HG03196 (cell line): ENCODE data around the gene TRIM43.
"Not testable (repeated sequence)": the region's sequence is repeated elsewhere in the genome, so short reads cannot be mapped to it uniquely, and the experiment has no call there.

ENCODE experiments used
- ATAC-seq: cut with Tn5 transposase; IDR thresholded peaks from one replicate; pipeline ENCODE4 v1.9.1; 2021; ENCODE audit not compliant: unreplicated experiment

The TRIM43 gene

GRCh38 chr2:95591701-95592100 lies at the start of gene TRIM43:
TRIM43 (plus strand) TSS chr2:95592001; CDS start chr2:95594024, 2,023 bp downstream.
- ATAC-seq, result not testable (repeated sequence)

- no peak for ATAC-seq
Observed at GRCh38 chr2:95551055-95551568, 40.7 kb upstream of the TRIM43 start.

GRCh38 chr2:95552911-95553310 lies 38.9 kb upstream of the TRIM43 start:
- ATAC-seq, result no peak

- no peak for ATAC-seq
Observed at GRCh38 chr2:95569170-95569569, 22.6 kb upstream of the TRIM43 start.

GRCh38 chr2:95573866-95574265 lies 17.9 kb upstream of the TRIM43 start:
- no peak for ATAC-seq

- no peak for ATAC-seq
Observed at GRCh38 chr2:95574506-95574905, 17.3 kb upstream of the TRIM43 start.

GRCh38 chr2:95575857-95576256 lies 15.9 kb upstream of the TRIM43 start:
- ATAC-seq, result no peak

GRCh38 chr2:95578539-95578938 lies 13.3 kb upstream of the TRIM43 start:
- ATAC-seq, result no peak

GRCh38 chr2:95583545-95583944 lies 8.3 kb upstream of the TRIM43 start:
- ATAC-seq, result not testable (repeated sequence)

- not testable (repeated sequence) for ATAC-seq
Observed at GRCh38 chr2:95584321-95584720, 7.5 kb upstream of the TRIM43 start.

- not testable (repeated sequence) for ATAC-seq
Observed at GRCh38 chr2:95589777-95590536, 1.8 kb upstream of the TRIM43 start.

GRCh38 chr2:95592973-95593372 lies 1.2 kb downstream of the TRIM43 start:
- not testable (repeated sequence) for ATAC-seq

GRCh38 chr2:95595012-95595411 lies 3.2 kb downstream of the TRIM43 start:
- not testable (repeated sequence) for ATAC-seq

GRCh38 chr2:95601301-95601700 lies 9.5 kb downstream of the TRIM43 start:
- not testable (repeated sequence) for ATAC-seq

GRCh38 chr2:95602146-95602545 lies 10.3 kb downstream of the TRIM43 start:
- ATAC-seq, result not testable (repeated sequence)

GRCh38 chr2:95608356-95608755 lies 16.6 kb downstream of the TRIM43 start:
- ATAC-seq, result not testable (repeated sequence)

- not testable (repeated sequence) for ATAC-seq
Observed at GRCh38 chr2:95609764-95610163, 18.0 kb downstream of the TRIM43 start.

GRCh38 chr2:95613048-95613447 lies 21.2 kb downstream of the TRIM43 start:
- not testable (repeated sequence) for ATAC-seq

GRCh38 chr2:95622728-95623127 lies 30.9 kb downstream of the TRIM43 start:
- not testable (repeated sequence) for ATAC-seq

GRCh38 chr2:95630987-95631386 lies 39.2 kb downstream of the TRIM43 start:
- ATAC-seq, result not testable (repeated sequence)

GRCh38 chr2:95633626-95634259 lies 41.9 kb downstream of the TRIM43 start:
- ATAC-seq, result not testable (repeated sequence)
